ENCODE data around the gene TMEM201.

The TMEM201 gene

DNA sequence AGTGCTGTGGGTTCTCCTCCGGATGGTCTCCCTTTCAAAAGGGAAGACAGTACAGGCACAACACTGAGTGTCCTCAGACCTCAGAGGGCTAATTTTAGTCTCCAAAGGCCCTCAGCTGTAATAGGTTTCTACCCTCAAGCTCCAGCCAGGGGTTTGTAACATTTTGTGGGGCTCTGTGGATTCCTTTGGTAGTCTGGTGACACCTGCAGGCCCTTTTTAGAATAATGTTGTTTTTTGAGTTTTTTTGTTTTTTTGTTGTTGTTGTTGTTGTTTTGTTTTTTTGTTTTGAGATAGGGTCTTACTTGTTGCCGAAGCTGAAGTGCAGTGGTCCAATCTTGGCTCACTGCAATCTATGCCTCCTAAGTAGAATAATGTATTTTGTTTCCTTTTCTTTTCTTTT is 15.0 kb upstream of the TMEM201 start:
- Histone ChIP-seq H3K4me2 (ENCODE audit: low read length) (no peak overlapping the region), H3F3A (ENCODE audit: control insufficient read depth, insufficient read depth) (no peaks in the 10 kb centered on the region), H3K4me3 (ENCODE audit: low read length) (no peak overlapping the region)

GRCh38 chr1:9575486-9575885 is 13.2 kb upstream of the TMEM201 start:
- Histone ChIP-seq H3K9me3 (ENCODE audit: control insufficient read depth, insufficient read depth, low read length) (no peaks in the 10 kb centered on the region), H3K4me3 (ENCODE audit: low read length) (no peak overlapping the region), H3K4me1 (ENCODE audit: control insufficient read depth, low read length) (no peaks in the 10 kb centered on the region), H3K27ac (ENCODE audit: low read depth, low read length) (no peak overlapping the region), H3K79me2 (ENCODE audit: control insufficient read depth, low read length) (no peaks in the 10 kb centered on the region), H3K36me3 (ENCODE audit: control insufficient read depth, low read length) (peaks cover 42% of the 10 kb centered on the region), H3K27me3 (ENCODE audit: control insufficient read depth, low read length) (no peaks in the 10 kb centered on the region), H3K4me2 (ENCODE audit: low read length) (no peak overlapping the region), H4K20me1 (ENCODE audit: control insufficient read depth, insufficient read depth, low read depth, low read length) (no peaks in the 10 kb centered on the region), H3K9me2 (replicated peaks; ENCODE audit: control insufficient read depth, low read length) (no peaks in the 10 kb centered on the region), H3F3A (ENCODE audit: control insufficient read depth, insufficient read depth) (no peaks in the 10 kb centered on the region)
- TF ChIP-seq, protein P1, sequence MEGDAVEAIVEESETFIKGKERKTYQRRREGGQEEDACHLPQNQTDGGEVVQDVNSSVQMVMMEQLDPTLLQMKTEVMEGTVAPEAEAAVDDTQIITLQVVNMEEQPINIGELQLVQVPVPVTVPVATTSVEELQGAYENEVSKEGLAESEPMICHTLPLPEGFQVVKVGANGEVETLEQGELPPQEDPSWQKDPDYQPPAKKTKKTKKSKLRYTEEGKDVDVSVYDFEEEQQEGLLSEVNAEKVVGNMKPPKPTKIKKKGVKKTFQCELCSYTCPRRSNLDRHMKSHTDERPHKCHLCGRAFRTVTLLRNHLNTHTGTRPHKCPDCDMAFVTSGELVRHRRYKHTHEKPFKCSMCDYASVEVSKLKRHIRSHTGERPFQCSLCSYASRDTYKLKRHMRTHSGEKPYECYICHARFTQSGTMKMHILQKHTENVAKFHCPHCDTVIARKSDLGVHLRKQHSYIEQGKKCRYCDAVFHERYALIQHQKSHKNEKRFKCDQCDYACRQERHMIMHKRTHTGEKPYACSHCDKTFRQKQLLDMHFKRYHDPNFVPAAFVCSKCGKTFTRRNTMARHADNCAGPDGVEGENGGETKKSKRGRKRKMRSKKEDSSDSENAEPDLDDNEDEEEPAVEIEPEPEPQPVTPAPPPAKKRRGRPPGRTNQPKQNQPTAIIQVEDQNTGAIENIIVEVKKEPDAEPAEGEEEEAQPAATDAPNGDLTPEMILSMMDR (IDR thresholded peaks at IDR 0.05; ENCODE audit: low read depth, low read length, poor library complexity, severe bottlenecking): no peak
- TF ChIP-seq EZH2phosphoT487 (IDR thresholded peaks at IDR 0.05; ENCODE audit: borderline replicate concordance, low read length): no peak

More for the DNA sequence above, 15.0 kb upstream of the TMEM201 start:
- no peaks in the 10 kb centered on the region for H3K27me3 ChIP-seq (ENCODE audit: control insufficient read depth, low read length)
- H3K27ac ChIP-seq (ENCODE audit: low read depth, low read length): no peak overlapping the region
- H3K4me1 ChIP-seq (ENCODE audit: control insufficient read depth, low read length): peaks cover 6% of the 10 kb centered on the region
- H4K20me1 ChIP-seq (ENCODE audit: control insufficient read depth, insufficient read depth, low read depth, low read length): no peaks in the 10 kb centered on the region
- TF ChIP-seq EZH2phosphoT487 (IDR thresholded peaks at IDR 0.05; ENCODE audit: borderline replicate concordance, low read length): no peak
- TF ChIP-seq, protein P1 (IDR thresholded peaks at IDR 0.05; ENCODE audit: low read depth, low read length, poor library complexity, severe bottlenecking): no peak
- no peaks in the 10 kb centered on the region for H3K9me3 ChIP-seq (ENCODE audit: control insufficient read depth, insufficient read depth, low read length)
- H3K36me3 ChIP-seq (ENCODE audit: control insufficient read depth, low read length): peaks cover 39% of the 10 kb centered on the region
- no peaks in the 10 kb centered on the region for H3K79me2 ChIP-seq (ENCODE audit: control insufficient read depth, low read length)
- no peaks in the 10 kb centered on the region for H3K9me2 ChIP-seq (replicated peaks; ENCODE audit: control insufficient read depth, low read length)

GRCh38 chr1:9576903-9577302 is 11.8 kb upstream of the TMEM201 start:
- Histone ChIP-seq H3K9me2 (replicated peaks; ENCODE audit: control insufficient read depth, low read length) (no peaks in the 10 kb centered on the region), H3K9me3 (ENCODE audit: control insufficient read depth, insufficient read depth, low read length) (no peaks in the 10 kb centered on the region), H3F3A (ENCODE audit: control insufficient read depth, insufficient read depth) (no peaks in the 10 kb centered on the region), H3K4me2 (ENCODE audit: low read length) (no peak overlapping the region), H3K36me3 (ENCODE audit: control insufficient read depth, low read length) (peaks cover 38% of the 10 kb centered on the region), H3K27me3 (ENCODE audit: control insufficient read depth, low read length) (no peaks in the 10 kb centered on the region), H3K27ac (ENCODE audit: low read depth, low read length) (no peak overlapping the region), H3K79me2 (ENCODE audit: control insufficient read depth, low read length) (no peaks in the 10 kb centered on the region), H3K4me1 (ENCODE audit: control insufficient read depth, low read length) (no peaks in the 10 kb centered on the region), H3K4me3 (ENCODE audit: low read length) (no peak overlapping the region), H4K20me1 (ENCODE audit: control insufficient read depth, insufficient read depth, low read depth, low read length) (no peaks in the 10 kb centered on the region)
- TF ChIP-seq EZH2phosphoT487 (IDR thresholded peaks at IDR 0.05; ENCODE audit: borderline replicate concordance, low read length): no peak
- TF ChIP-seq, protein P1 (IDR thresholded peaks at IDR 0.05; ENCODE audit: low read depth, low read length, poor library complexity, severe bottlenecking): no peak

Data from DOHH2 (cell line).